HuH-7.5 (cell line): Measurements from ENCODE around the gene ADAMTS2.
A peak's percentile ranks its signal among the peaks of the same experiment; 100 is the strongest.

Source experiments
- DNase-seq: peaks from one replicate; pipeline ENCODE4 v3.0.0; 2011; ENCODE audit warnings: low spot score

ADAMTS2 gene

GRCh38 chr5:179177711-179178575, 167.3 kb downstream of the ADAMTS2 start:
- no peak for DNase-seq

- DNase-seq = no peak
Measured at GRCh38 chr5:179176571-179177230, 168.6 kb downstream of the ADAMTS2 start.

GRCh38 chr5:179176166-179176565, 169.1 kb downstream of the ADAMTS2 start:
- no peak for DNase-seq

GRCh38 chr5:179171816-179172745, 173.2 kb downstream of the ADAMTS2 start:
- no peak for DNase-seq

GRCh38 chr5:179171251-179171815, 173.9 kb downstream of the ADAMTS2 start:
- DNase-seq = no peak

GRCh38 chr5:179170606-179171005, 174.7 kb downstream of the ADAMTS2 start:
- no peak for DNase-seq

- no peak for DNase-seq
Measured at GRCh38 chr5:179169836-179170235, 175.4 kb downstream of the ADAMTS2 start.

DNA sequence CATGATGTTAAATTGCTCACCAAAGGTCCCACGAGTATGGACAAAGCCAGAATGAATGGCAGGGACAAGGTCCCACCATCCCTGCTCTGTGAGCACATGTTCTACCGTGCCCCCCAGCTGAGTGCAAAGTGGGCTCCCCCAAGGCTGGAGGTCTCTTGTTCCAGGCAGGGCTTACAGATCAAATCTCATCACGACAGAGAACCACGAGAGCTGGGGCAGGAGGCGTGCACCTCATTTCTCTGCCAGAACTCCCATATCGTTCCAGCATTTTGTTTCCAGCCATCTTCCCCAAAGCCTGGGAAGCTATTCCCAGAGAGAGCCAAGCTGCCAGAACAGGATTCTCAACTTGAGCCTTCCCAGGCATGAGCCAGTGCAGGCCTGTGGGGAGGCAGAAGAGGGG, 176.6 kb downstream of the ADAMTS2 start:
- no peak for DNase-seq

DNA sequence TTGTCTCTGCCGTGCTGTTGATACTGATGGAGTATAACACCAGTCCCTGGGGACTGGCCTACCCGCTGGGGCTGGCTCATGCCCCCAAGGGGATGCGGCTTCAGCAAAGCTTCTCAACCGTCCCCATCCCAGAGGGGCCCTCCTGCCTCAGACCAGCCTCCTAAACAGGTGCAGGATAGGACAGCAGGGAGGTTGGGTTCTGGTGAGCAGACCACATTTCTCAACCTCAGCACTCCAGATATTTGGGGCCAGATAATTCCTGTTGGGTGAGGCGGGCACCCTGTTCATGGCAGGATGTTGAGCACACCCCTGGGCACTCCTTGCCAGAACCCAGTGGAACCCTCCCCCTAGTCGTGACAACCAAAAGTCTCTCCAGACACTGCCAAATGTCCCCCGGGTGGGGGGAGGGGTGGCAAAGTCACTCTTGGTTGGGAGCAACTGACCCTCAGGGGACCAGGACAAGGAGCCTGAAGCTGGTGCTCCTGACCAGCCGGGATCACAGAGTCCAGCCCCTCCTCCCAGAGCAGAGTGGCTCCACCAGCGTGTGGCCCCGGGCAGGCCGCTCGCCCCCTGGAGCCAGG, 177.3 kb downstream of the ADAMTS2 start:
- DNase-seq = no peak

GRCh38 chr5:179166886-179167841, 178.1 kb downstream of the ADAMTS2 start:
- peak; percentile 63 for DNase-seq

GRCh38 chr5:179166171-179166885, 178.9 kb downstream of the ADAMTS2 start:
- no peak for DNase-seq

GRCh38 chr5:179165421-179166170, 179.7 kb downstream of the ADAMTS2 start:
- DNase-seq = no peak

DNA sequence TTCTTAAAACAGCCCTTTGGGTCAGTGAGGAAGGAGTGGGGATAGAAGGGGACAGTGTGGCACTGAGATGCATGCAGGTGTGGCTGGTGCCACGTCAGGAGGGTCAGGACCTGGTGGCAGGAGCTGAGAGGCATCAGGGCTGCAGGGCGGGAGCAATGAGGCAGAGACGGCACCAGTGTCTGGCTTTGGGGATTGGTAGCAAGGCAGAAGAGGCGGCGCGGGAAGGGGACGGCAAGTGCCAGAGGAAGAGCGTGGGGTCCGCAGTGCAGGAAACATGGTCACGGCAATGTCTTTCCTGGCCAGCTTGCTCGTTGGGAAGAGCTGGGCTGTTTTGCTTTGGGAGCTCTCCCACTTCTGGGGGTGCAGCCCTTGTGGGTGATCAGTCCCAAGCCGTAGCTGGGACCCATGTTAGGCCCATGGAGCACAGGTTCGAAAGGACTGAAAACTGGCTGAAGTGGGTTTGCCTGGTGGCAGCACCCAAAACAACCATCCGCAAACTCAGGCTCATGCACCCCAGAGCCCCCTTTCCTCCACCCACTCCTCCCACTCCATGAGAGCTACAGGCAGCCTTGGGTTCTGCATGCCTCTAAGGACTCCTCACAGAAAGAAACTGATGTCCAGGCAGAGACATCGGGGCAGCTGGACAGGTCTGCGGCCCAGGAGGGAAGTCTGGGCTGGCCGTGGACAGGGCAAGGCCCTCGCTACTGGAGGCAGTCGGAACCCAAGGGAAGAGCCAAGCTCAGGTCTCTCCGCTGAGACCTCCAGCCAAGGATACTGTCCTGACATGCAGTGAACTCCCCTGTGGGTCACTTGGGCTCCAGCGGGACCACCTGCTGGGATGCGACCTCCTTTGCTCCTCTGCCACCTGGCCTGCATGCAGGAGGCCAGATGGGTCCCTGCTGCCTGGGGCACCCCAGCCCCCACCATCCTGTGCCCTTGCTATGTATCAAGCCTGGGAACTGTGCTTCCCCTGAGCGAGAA, 180.6 kb downstream of the ADAMTS2 start:
- no peak for DNase-seq

- DNase-seq = no peak
Measured at GRCh38 chr5:179163236-179164155, 181.8 kb downstream of the ADAMTS2 start.

GRCh38 chr5:179162351-179163235, 182.7 kb downstream of the ADAMTS2 start:
- DNase-seq = no peak

DNA sequence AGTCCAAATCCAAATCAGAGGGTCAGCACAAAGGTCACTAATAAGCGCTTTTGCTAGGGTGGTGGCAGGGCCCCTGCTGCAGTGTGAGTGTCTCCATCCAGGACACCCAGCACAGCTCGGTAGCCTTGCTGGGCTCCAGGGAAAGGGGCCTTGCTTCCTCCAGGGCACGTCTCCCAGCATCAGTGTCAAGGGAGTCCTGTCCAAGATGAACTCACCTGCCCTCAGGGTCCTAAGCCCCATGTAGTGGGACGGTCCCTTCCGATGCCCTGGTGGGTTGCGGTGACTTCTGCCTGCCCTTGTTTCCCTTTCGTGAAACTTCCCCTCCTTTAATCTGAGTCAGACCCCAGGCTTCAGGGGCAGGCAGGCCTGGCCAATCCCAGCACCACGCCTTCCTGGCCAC, 183.4 kb downstream of the ADAMTS2 start:
- no peak for DNase-seq
